Upper lobe of right lung (tissue), 1 donor: ENCODE results near the gene WNT4. TPM values are rescaled to one million over a fixed set of nuclear protein-coding genes. Genes with fewer than 3 reads are reported as not detected.
"Not testable (repeated sequence)": the region's sequence is repeated elsewhere in the genome, so short reads cannot be mapped to it uniquely, and the experiment has no call there.

Experiments
- ATAC-seq: fragments of 200-7000 bp; cut with Tn5 transposase; one replicate; pipeline ENCODE4 v1.9.1; 2020; ENCODE audit warnings: mild to moderate bottlenecking, moderate library complexity
- DNase-seq: peaks from one replicate; pipeline ENCODE4 v3.0.0-alpha.2; 2020
- H3K27ac ChIP-seq: fragments of 200-600 bp; one replicate; pipeline ENCODE4 v1.8.0; 2022
- H3K27me3 ChIP-seq: fragments of 200-600 bp; one replicate; pipeline ENCODE4 v1.8.0; 2022; ENCODE audit warnings: mild to moderate bottlenecking
- H3K36me3 ChIP-seq: fragments of 200-600 bp; one replicate; pipeline ENCODE4 v1.8.0; 2022
- H3K4me1 ChIP-seq: fragments of 200-600 bp; one replicate; pipeline ENCODE4 v1.8.0; 2022
- H3K4me3 ChIP-seq: fragments of 200-600 bp; one replicate; pipeline ENCODE4 v1.8.0; 2022; ENCODE audit warnings: mild to moderate bottlenecking
- H3K9me3 ChIP-seq: fragments of 200-600 bp; one replicate; pipeline ENCODE4 v1.8.0; 2022
- CTCF ChIP-seq: fragments of 200-600 bp; IDR thresholded peaks from one replicate; pipeline ENCODE4 v1.8.0; 2022; ENCODE audit warnings: antibody characterized with exemption
- intact Hi-C: fragments of 100-400 bp; cut with DNase I; formaldehyde crosslinking; loops from one replicate; pipeline ENCODE4 v1.11.0; 2022
- total RNA-seq: library from RNA; stranded (reverse); fragmentation: NEBNext Ultra II Directional; extraction: Animal tissue kit (Norgen Biotek cat#: 25700); gene quantifications from one replicate; pipeline ENCODE4 v1.2.1, GENCODE V29; 2021
- donor health status: DM: no; HTN: yes; CAD: no; lungs with severe emphysema.

Gene WNT4
- total RNA-seq, 1 donor from 2014 or later = 1.8 TPM

GRCh38 chr1:22101199-22101598 is 41.7 kb downstream of the WNT4 start:
- no peak for ATAC-seq
- TF ChIP-seq CTCF = no peak

GRCh38 chr1:22100168-22100567 is 42.7 kb downstream of the WNT4 start:
- intact Hi-C loops = no loop called here
- no peak for TF ChIP-seq CTCF
- no peak overlapping the region for H3K27ac ChIP-seq
- H3K4me1 ChIP-seq = peaks cover 5% of the 10 kb centered on the region
- H3K4me3 ChIP-seq = no peak overlapping the region
- ATAC-seq (no peak), DNase-seq (no peak)
- peaks cover 56% of the 10 kb centered on the region for H3K36me3 ChIP-seq
- no peaks in the 10 kb centered on the region for H3K9me3 ChIP-seq
- no peaks in the 10 kb centered on the region for H3K27me3 ChIP-seq

More at GRCh38 chr1:22101199-22101598, 41.7 kb downstream of the WNT4 start:
- Histone ChIP-seq H3K36me3 (peaks cover 48% of the 10 kb centered on the region), H3K9me3 (no peaks in the 10 kb centered on the region), H3K4me3 (no peak overlapping the region), H3K27ac (no peak overlapping the region), H3K4me1 (peaks cover 5% of the 10 kb centered on the region), H3K27me3 (no peaks in the 10 kb centered on the region)
- DNase-seq = no peak
- intact Hi-C loops = no loop called here

- H3K4me1 ChIP-seq = no peaks in the 10 kb centered on the region
- intact Hi-C loops = no loop called here
- H3K9me3 ChIP-seq = no peaks in the 10 kb centered on the region
- DNase-seq = no peak
- no peak overlapping the region for H3K27ac ChIP-seq
- no peak for ATAC-seq
- peaks cover 58% of the 10 kb centered on the region for H3K36me3 ChIP-seq
- H3K27me3 ChIP-seq = no peaks in the 10 kb centered on the region
- no peak for TF ChIP-seq CTCF
- H3K4me3 ChIP-seq = no peak overlapping the region
Observed at GRCh38 chr1:22098752-22099151, 44.1 kb downstream of the WNT4 start.

GRCh38 chr1:22096463-22096862 is 46.4 kb downstream of the WNT4 start:
- DNase-seq (no peak), ATAC-seq (no peak)
- intact Hi-C loops = no loop called here
- Histone ChIP-seq H3K27me3 (no peaks in the 10 kb centered on the region), H3K4me1 (no peaks in the 10 kb centered on the region), H3K9me3 (no peaks in the 10 kb centered on the region), H3K36me3 (peaks cover 68% of the 10 kb centered on the region), H3K4me3 (no peak overlapping the region), H3K27ac (no peak overlapping the region)
- TF ChIP-seq CTCF = no peak

- ATAC-seq = no peak
- Histone ChIP-seq H3K9me3 (no peaks in the 10 kb centered on the region), H3K4me1 (peaks cover under 1% of the 10 kb centered on the region), H3K27ac (no peak overlapping the region), H3K4me3 (no peak overlapping the region), H3K27me3 (no peaks in the 10 kb centered on the region), H3K36me3 (peaks cover 73% of the 10 kb centered on the region)
- no peak for DNase-seq
- TF ChIP-seq CTCF = no peak
- intact Hi-C loops = no loop called here
Observed at GRCh38 chr1:22096036-22096435, 46.9 kb downstream of the WNT4 start.

GRCh38 chr1:22093513-22093912 is 49.4 kb downstream of the WNT4 start:
- H3K4me3 ChIP-seq = no peak overlapping the region
- H3K9me3 ChIP-seq = no peaks in the 10 kb centered on the region
- intact Hi-C loops = no loop called here
- TF ChIP-seq CTCF = no peak
- ATAC-seq = no peak
- peaks cover 77% of the 10 kb centered on the region for H3K36me3 ChIP-seq
- DNase-seq = no peak
- H3K27ac ChIP-seq = no peak overlapping the region
- peaks cover 25% of the 10 kb centered on the region for H3K4me1 ChIP-seq
- H3K27me3 ChIP-seq = no peaks in the 10 kb centered on the region

- H3K9me3 ChIP-seq, DNase-seq, H3K27me3 ChIP-seq, ATAC-seq, H3K4me3 ChIP-seq, H3K27ac ChIP-seq, intact Hi-C loops: not testable (repeated sequence)
- H3K4me1 ChIP-seq = peaks cover 36% of the 10 kb centered on the region
- peaks cover 76% of the 10 kb centered on the region for H3K36me3 ChIP-seq
Observed at GRCh38 chr1:22092026-22092768, 50.7 kb downstream of the WNT4 start.
